Hepatocyte (in vitro differentiated cells): ENCODE results near the gene CLDN15. TPM values are rescaled to one million over a fixed set of nuclear protein-coding genes. Genes with fewer than 3 reads are reported as not detected.
A peak's percentile ranks its signal among the peaks of the same experiment; 100 is the strongest.

Experiments used
- DNase-seq: peaks from one replicate; pipeline ENCODE4 v3.0.0-alpha.2; 2016; ENCODE audit warnings: low spot score
- H2AFZ ChIP-seq: fragments of 200-600 bp; sonication (generic); 2 replicates; pipeline ENCODE4 v1.6.0; 2016; ENCODE audit warnings: antibody characterized with exemption, mild to moderate bottlenecking
- H3K27ac ChIP-seq: fragments of 200-600 bp; sonication (generic); 2 replicates; pipeline ENCODE4 v1.5.1; 2016; ENCODE audit warnings: mild to moderate bottlenecking
- H3K27me3 ChIP-seq: fragments of 200-600 bp; sonication (generic); 2 replicates; pipeline ENCODE4 v1.6.1; 2016
- H3K36me3 ChIP-seq: fragments of 200-600 bp; sonication (generic); replicated peaks from 2 replicates; pipeline ENCODE4 v1.5.1; 2016; ENCODE audit warnings: low read depth; ENCODE audit not compliant: insufficient read depth
- H3K4me1 ChIP-seq: fragments of 200-600 bp; sonication (generic); 2 replicates; pipeline ENCODE4 v1.5.1; 2016; ENCODE audit warnings: mild to moderate bottlenecking, moderate library complexity; ENCODE audit not compliant: insufficient read depth
- H3K4me2 ChIP-seq: fragments of 200-600 bp; sonication (generic); 2 replicates; pipeline ENCODE4 v1.6.0; 2016
- H3K4me3 ChIP-seq: fragments of 200-600 bp; sonication (generic); 2 replicates; pipeline ENCODE4 v1.5.1; 2016; ENCODE audit warnings: mild to moderate bottlenecking
- H3K79me2 ChIP-seq: fragments of 200-600 bp; sonication (generic); 2 replicates; pipeline ENCODE4 v1.6.0; 2017; ENCODE audit warnings: mild to moderate bottlenecking
- H3K9me2 ChIP-seq: fragments of 200-600 bp; sonication (generic); replicated peaks from 2 replicates; pipeline ENCODE4 v1.6.0; 2017; ENCODE audit warnings: mild to moderate bottlenecking; ENCODE audit not compliant: insufficient read depth
- H3K9me3 ChIP-seq: fragments of 200-600 bp; sonication (generic); 2 replicates; pipeline ENCODE4 v1.5.1; 2016; ENCODE audit warnings: low read depth, mild to moderate bottlenecking
- H4K20me1 ChIP-seq: fragments of 200-600 bp; sonication (generic); 2 replicates; pipeline ENCODE4 v1.6.0; 2016; ENCODE audit warnings: mild to moderate bottlenecking; ENCODE audit not compliant: insufficient read depth, poor library complexity, severe bottlenecking
- EZH2 ChIP-seq: fragments of 200-600 bp; sonication (generic); IDR thresholded peaks from 2 replicates; pipeline ENCODE4 v1.6.1; 2016; ENCODE audit warnings: antibody characterized with exemption, mild to moderate bottlenecking, borderline replicate concordance
- EZH2phosphoT487 ChIP-seq: fragments of 200-600 bp; sonication (generic); IDR thresholded peaks from one replicate; pipeline ENCODE4 v1.6.1; 2018; ENCODE audit warnings: antibody characterized with exemption, mild to moderate bottlenecking, low read depth, moderate library complexity; ENCODE audit not compliant: unreplicated experiment, severe bottlenecking
- WGBS: methylation state at CpG from one replicate; pipeline ENCODE4 v1.1.6; 2016; ENCODE audit warnings: low lambda C conversion rate; ENCODE audit errors: missing lambda C conversion rate; 5-methylcytosine and 5-hydroxymethylcytosine counted together
- polyA plus RNA-seq: library from polyadenylated mRNA; unstranded; fragments of >200 nt; fragmentation: Nextera tagmentation; extraction: Ambion mirVana; gene quantifications from 2 replicates; pipeline ENCODE4 v1.2.1, GENCODE V29; 2016
- total RNA-seq: library from RNA; depleted of rRNA; stranded (reverse); fragments of >200 nt; gene quantifications from 2 replicates; pipeline ENCODE4 v1.2.3, GENCODE V29; 2014
- TF ChIP-seq, protein P1 (sequence below): fragments of 200-600 bp; sonication (generic); IDR thresholded peaks from 2 replicates; pipeline ENCODE4 v1.5.1; 2016; ENCODE audit warnings: antibody characterized with exemption, mild to moderate bottlenecking; ENCODE audit not compliant: poor library complexity

Gene CLDN15
- total and polyA plus RNA-seq, 2 experiments from 2014 or later: 14.3 to 25.7 TPM

DNA sequence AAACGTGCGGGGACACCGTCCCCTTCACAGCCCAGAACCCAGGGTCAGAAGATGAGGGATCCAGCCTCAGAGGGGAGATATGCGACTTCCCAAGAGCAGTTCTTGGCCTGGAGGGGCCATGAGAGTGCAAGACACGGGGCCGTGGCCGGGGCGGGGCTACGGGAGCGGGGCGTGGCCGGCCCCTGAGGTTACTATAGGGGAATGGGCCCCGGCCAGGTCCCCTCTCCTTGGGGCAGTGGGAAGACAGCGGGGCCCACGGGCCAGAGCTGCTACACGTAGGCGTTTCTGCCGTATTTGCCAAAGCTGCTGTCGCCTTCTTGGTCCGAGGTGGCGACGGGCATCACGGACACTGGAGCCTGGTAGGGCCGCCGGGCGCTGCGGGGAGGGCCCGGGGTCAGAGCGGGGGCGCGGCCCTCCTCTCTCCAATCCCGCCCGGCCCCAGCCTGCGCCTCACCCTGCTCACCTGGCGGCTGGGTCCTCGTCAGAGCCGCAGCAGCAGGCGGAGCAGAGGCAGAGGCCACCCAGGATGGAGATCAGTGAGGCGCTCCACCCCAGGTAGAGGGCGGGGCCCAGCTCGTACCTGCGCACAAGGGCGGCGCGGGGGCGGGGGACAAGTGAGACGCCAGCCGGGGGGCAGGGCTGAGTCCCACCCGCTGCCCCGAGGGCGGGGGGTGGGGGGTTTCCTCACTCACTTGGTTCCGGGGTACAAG, 5.3 kb downstream of the CLDN15 start:
- H3K4me1 ChIP-seq: peaks cover 17% of the 10 kb centered on the region
- no peaks in the 10 kb centered on the region for H3K36me3 ChIP-seq

DNA sequence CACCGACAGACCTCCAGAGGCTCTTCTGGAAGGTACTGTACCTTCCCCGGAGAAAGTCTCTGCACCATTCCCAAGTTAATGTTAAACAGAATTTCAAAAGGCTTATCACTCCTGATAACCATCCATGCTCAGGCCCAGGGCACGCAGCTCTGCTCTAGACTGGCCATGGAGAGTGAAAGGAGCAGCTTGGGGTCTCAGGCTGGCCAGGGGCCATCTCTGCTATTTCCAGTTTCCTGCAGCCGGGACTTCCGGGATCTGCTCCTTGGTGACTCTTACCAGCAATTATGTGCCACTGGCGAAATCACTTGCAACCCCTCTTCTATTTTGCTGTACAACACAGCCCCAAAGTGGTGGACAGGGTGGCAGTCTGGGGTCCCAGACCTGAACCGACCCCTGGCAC, 6.0 kb downstream of the CLDN15 start:
- Histone ChIP-seq H3K4me3 (peak overlapping the region; percentile 19), H3K79me2 (no peaks in the 10 kb centered on the region), H3K4me2 (peak overlapping the region; percentile 87), H3K9me3 (no peaks in the 10 kb centered on the region), H3K4me1 (peaks cover 17% of the 10 kb centered on the region), H3K9me2 (no peaks in the 10 kb centered on the region), H3K27ac (peak overlapping the region; percentile 88), H3K27me3 (no peaks in the 10 kb centered on the region), H2AFZ (no peak overlapping the region), H4K20me1 (no peaks in the 10 kb centered on the region), H3K36me3 (no peaks in the 10 kb centered on the region)
- TF ChIP-seq EZH2: peak; percentile 36
- TF ChIP-seq, protein P1, sequence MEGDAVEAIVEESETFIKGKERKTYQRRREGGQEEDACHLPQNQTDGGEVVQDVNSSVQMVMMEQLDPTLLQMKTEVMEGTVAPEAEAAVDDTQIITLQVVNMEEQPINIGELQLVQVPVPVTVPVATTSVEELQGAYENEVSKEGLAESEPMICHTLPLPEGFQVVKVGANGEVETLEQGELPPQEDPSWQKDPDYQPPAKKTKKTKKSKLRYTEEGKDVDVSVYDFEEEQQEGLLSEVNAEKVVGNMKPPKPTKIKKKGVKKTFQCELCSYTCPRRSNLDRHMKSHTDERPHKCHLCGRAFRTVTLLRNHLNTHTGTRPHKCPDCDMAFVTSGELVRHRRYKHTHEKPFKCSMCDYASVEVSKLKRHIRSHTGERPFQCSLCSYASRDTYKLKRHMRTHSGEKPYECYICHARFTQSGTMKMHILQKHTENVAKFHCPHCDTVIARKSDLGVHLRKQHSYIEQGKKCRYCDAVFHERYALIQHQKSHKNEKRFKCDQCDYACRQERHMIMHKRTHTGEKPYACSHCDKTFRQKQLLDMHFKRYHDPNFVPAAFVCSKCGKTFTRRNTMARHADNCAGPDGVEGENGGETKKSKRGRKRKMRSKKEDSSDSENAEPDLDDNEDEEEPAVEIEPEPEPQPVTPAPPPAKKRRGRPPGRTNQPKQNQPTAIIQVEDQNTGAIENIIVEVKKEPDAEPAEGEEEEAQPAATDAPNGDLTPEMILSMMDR: no peak
- peak; percentile 58 for DNase-seq
- WGBS: 40% methylated on average over 7 of the region's 7 CpGs

More for the DNA sequence above, 5.3 kb downstream of the CLDN15 start:
- H3K4me3 ChIP-seq: peak overlapping the region; percentile 19
- peak overlapping the region; percentile 87 for H3K4me2 ChIP-seq
- no peaks in the 10 kb centered on the region for H3K79me2 ChIP-seq
- H3K27ac ChIP-seq: peak overlapping the region; percentile 88
- 5% methylated on average over 29 of the region's 52 CpGs for WGBS
- no peaks in the 10 kb centered on the region for H3K9me2 ChIP-seq
- DNase-seq: peak; percentile 90
- no peaks in the 10 kb centered on the region for H4K20me1 ChIP-seq
- no peaks in the 10 kb centered on the region for H3K27me3 ChIP-seq
- no peak for TF ChIP-seq EZH2
- no peak for TF ChIP-seq EZH2phosphoT487
- TF ChIP-seq, protein P1: no peak
- H2AFZ ChIP-seq: peak overlapping the region; percentile 59
- H3K9me3 ChIP-seq: no peaks in the 10 kb centered on the region

DNA sequence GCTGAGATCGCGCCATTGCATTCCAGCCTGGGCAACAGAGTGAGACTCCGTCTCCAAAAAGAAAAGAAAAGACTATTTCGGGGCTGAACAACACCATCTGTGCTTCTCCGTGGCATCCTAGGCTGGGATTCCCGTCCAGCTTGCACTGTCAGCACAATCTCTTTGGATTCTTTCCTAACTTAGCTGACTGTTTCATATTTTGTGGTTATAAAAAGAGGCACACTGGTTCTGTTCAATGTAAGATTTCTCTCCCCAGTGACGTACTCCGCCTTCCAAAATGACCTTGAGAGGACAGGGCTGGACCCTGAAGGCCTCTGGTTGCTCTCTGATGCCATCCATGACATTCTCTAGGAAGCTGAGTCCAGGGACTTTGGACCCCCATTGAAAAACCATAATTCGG, 10.9 kb downstream of the CLDN15 start:
- TF ChIP-seq EZH2phosphoT487 (no peak), EZH2 (no peak)
- TF ChIP-seq, protein P1: no peak
- WGBS: 90% methylated on average over 9 of the region's 9 CpGs
- no peaks in the 10 kb centered on the region for H3K36me3 ChIP-seq
- H3K9me3 ChIP-seq: no peaks in the 10 kb centered on the region
- H3K4me3 ChIP-seq: no peak overlapping the region
- H2AFZ ChIP-seq: no peak overlapping the region
- H3K79me2 ChIP-seq: peaks cover 1% of the 10 kb centered on the region
- H3K27me3 ChIP-seq: no peaks in the 10 kb centered on the region
- H3K27ac ChIP-seq: peak overlapping the region; percentile 21
- H3K4me2 ChIP-seq: no peak overlapping the region
- peaks cover 4% of the 10 kb centered on the region for H3K4me1 ChIP-seq
- DNase-seq: no peak
- H4K20me1 ChIP-seq: no peaks in the 10 kb centered on the region
- H3K9me2 ChIP-seq: no peaks in the 10 kb centered on the region
